C4-2B (cell line): Measurements from ENCODE around the gene ERMN.

Experiments
- CTCF ChIP-seq: fragments of 450-650 bp; conservative IDR thresholded peaks from 2 replicates; pipeline ENCODE4 v1.5.1; 2017; ENCODE audit warnings: mild to moderate bottlenecking
- ZFX ChIP-seq: fragments of 450-650 bp; IDR thresholded peaks from 2 replicates; pipeline ENCODE4 v1.6.1; 2017

- TF ChIP-seq CTCF (no peak), ZFX (no peak)
Measured at GRCh38 chr2:157304811-157305722, 20.6 kb downstream of the ERMN start.
